Osteocyte (in vitro differentiated cells): ENCODE data around the gene EPHX1. TPM values are rescaled to one million over a fixed set of nuclear protein-coding genes. Genes with fewer than 3 reads are reported as not detected.

ENCODE experiments used
- DNase-seq: peaks from one replicate; pipeline ENCODE4 v3.0.0; 2021; ENCODE audit warnings: mixed read lengths; ENCODE audit not compliant: unreplicated experiment; ENCODE audit errors: extremely low spot score
- H3K27ac Mint-ChIP-seq: one replicate; pipeline ENCODE4 v1.8.0; 2021; ENCODE audit warnings: mild to moderate bottlenecking, mixed read lengths; ENCODE audit not compliant: unreplicated experiment
- H3K27me3 Mint-ChIP-seq: one replicate; pipeline ENCODE4 v1.8.0; 2021; ENCODE audit warnings: mixed read lengths; ENCODE audit not compliant: unreplicated experiment
- H3K36me3 Mint-ChIP-seq: one replicate; pipeline ENCODE4 v1.8.0; 2021; ENCODE audit warnings: mixed read lengths; ENCODE audit not compliant: unreplicated experiment
- H3K4me1 Mint-ChIP-seq: one replicate; pipeline ENCODE4 v1.8.0; 2021; ENCODE audit warnings: mixed read lengths; ENCODE audit not compliant: unreplicated experiment
- H3K4me3 Mint-ChIP-seq: one replicate; pipeline ENCODE4 v1.8.0; 2021; ENCODE audit warnings: mild to moderate bottlenecking, moderate library complexity, mixed read lengths; ENCODE audit not compliant: unreplicated experiment
- H3K9me3 Mint-ChIP-seq: one replicate; pipeline ENCODE4 v1.8.0; 2021; ENCODE audit warnings: mixed read lengths; ENCODE audit not compliant: unreplicated experiment
- CTCF ChIP-seq: fragments of 200-600 bp; sonication (generic); IDR thresholded peaks from 2 replicates; pipeline ENCODE4 v1.5.0; 2021; ENCODE audit warnings: antibody characterized with exemption, mild to moderate bottlenecking, moderate library complexity
- total RNA-seq: library from RNA; stranded (reverse); gene quantifications from 2 replicates; pipeline ENCODE4 v1.2.1, GENCODE V29; 2021

The EPHX1 gene
- total RNA-seq, 1 donor from 2014 or later, result 32.3 TPM

DNA sequence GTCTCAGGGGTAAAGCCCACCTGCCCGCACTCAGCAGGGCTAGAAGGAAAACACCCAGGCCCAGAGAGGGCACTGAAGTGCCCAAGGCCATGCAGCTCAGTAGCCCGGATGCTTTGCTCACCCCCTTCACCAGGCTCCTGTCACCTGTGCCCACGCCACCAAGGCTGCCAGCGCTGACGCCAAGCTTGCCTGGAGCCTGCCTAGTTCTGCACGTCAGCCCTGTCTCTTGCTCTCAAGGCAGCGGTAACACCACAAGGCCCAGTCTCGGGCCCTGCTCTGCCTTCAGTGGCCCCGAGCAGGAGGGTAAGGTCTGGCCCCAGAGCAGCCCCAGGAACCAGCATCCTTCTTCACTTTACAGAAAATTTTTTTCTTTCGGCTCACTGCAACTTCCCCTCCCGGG, 64.5 kb downstream of the EPHX1 start:
- no peak overlapping the region for H3K27ac Mint-ChIP-seq
- no peak for DNase-seq
- H3K9me3 Mint-ChIP-seq, result no peaks in the 10 kb centered on the region
- TF ChIP-seq CTCF, result no peak
- peaks cover 28% of the 10 kb centered on the region for H3K36me3 Mint-ChIP-seq
- no peaks in the 10 kb centered on the region for H3K27me3 Mint-ChIP-seq
- peaks cover 29% of the 10 kb centered on the region for H3K4me1 Mint-ChIP-seq
- no peak overlapping the region for H3K4me3 Mint-ChIP-seq

GRCh38 chr1:225875044-225875815, 65.3 kb downstream of the EPHX1 start:
- Mint-ChIP-seq H3K4me1 (peaks cover 35% of the 10 kb centered on the region), H3K27me3 (no peaks in the 10 kb centered on the region), H3K9me3 (no peaks in the 10 kb centered on the region), H3K27ac (no peak overlapping the region), H3K36me3 (peaks cover 28% of the 10 kb centered on the region), H3K4me3 (no peak overlapping the region)
- TF ChIP-seq CTCF, result no peak
- DNase-seq, result no peak

GRCh38 chr1:225876900-225877510, 67.1 kb downstream of the EPHX1 start:
- Mint-ChIP-seq H3K27ac (peak overlapping the region; percentile 77), H3K4me3 (no peak overlapping the region)

GRCh38 chr1:225877580-225877979, 67.7 kb downstream of the EPHX1 start:
- Mint-ChIP-seq H3K9me3 (no peaks in the 10 kb centered on the region), H3K36me3 (peaks cover 11% of the 10 kb centered on the region), H3K27me3 (no peaks in the 10 kb centered on the region), H3K4me3 (no peak overlapping the region), H3K4me1 (peaks cover 39% of the 10 kb centered on the region), H3K27ac (peak overlapping the region; percentile 77)
- peak; percentile 59 for TF ChIP-seq CTCF
- DNase-seq, result no peak

More at GRCh38 chr1:225876900-225877510, 67.1 kb downstream of the EPHX1 start:
- DNase-seq, result no peak
- TF ChIP-seq CTCF, result no peak
- Mint-ChIP-seq H3K4me1 (peaks cover 40% of the 10 kb centered on the region), H3K36me3 (peaks cover 11% of the 10 kb centered on the region), H3K9me3 (no peaks in the 10 kb centered on the region), H3K27me3 (no peaks in the 10 kb centered on the region)

GRCh38 chr1:225878282-225878681, 68.4 kb downstream of the EPHX1 start:
- Mint-ChIP-seq H3K36me3 (peaks cover 7% of the 10 kb centered on the region), H3K27ac (peak overlapping the region; percentile 77), H3K9me3 (no peaks in the 10 kb centered on the region), H3K27me3 (no peaks in the 10 kb centered on the region), H3K4me1 (peaks cover 42% of the 10 kb centered on the region), H3K4me3 (no peak overlapping the region)
- no peak for DNase-seq
- TF ChIP-seq CTCF, result no peak
